HTERT RPE-1 (cell line): Measurements from ENCODE around the gene ZSCAN31.
"Not testable (repeated sequence)": the region's sequence is repeated elsewhere in the genome, so short reads cannot be mapped to it uniquely, and the experiment has no call there.

ENCODE experiments used
- in situ Hi-C: fragments of 300-500 bp; cut with MboI; formaldehyde crosslinking; loops from 4 replicates; pipeline ENCODE4 v1.14.3; 2020; ENCODE audit warnings: low sequenced_read_pairs

Gene ZSCAN31

GRCh38 chr6:28335564-28336283 lies at the start of gene ZSCAN31:
Gene ZSCAN31 (minus strand): TSS chr6:28336148. CDS start chr6:28329683, 6,465 bp downstream.
- in situ Hi-C loops = no loop called here

GRCh38 chr6:28384143-28384533 lies 48.2 kb upstream of the ZSCAN31 start:
- in situ Hi-C loops = no loop called here

- in situ Hi-C loops = no loop called here
These were observed 47.5 kb upstream of the ZSCAN31 start for GRCh38 chr6:28383235-28384142.

- in situ Hi-C loops = no loop called here
These were observed 44.4 kb upstream of the ZSCAN31 start for GRCh38 chr6:28380381-28380780.

- in situ Hi-C loops = no loop called here
These were observed 42.7 kb upstream of the ZSCAN31 start for GRCh38 chr6:28378644-28379043.

GRCh38 chr6:28377879-28378278 lies 41.9 kb upstream of the ZSCAN31 start:
- in situ Hi-C loops = no loop called here

GRCh38 chr6:28373925-28374324 lies 38.0 kb upstream of the ZSCAN31 start:
- in situ Hi-C loops = no loop called here

- in situ Hi-C loops = no loop called here
These were observed 35.9 kb upstream of the ZSCAN31 start for GRCh38 chr6:28371706-28372451.

- in situ Hi-C loops = no loop called here
These were observed 35.3 kb upstream of the ZSCAN31 start for GRCh38 chr6:28371280-28371679.

GRCh38 chr6:28370440-28370839 lies 34.5 kb upstream of the ZSCAN31 start:
- in situ Hi-C loops = no loop called here

- in situ Hi-C loops = no loop called here
These were observed 33.5 kb upstream of the ZSCAN31 start for GRCh38 chr6:28369463-28369862.

- in situ Hi-C loops = no loop called here
These were observed 32.6 kb upstream of the ZSCAN31 start for GRCh38 chr6:28368522-28368921.

GRCh38 chr6:28365590-28365989 lies 29.6 kb upstream of the ZSCAN31 start:
- in situ Hi-C loops = not testable (repeated sequence)

- in situ Hi-C loops = no loop called here
These were observed 25.0 kb upstream of the ZSCAN31 start for GRCh38 chr6:28360961-28361360.

GRCh38 chr6:28359562-28359961 lies 23.6 kb upstream of the ZSCAN31 start:
- in situ Hi-C loops = not testable (repeated sequence)

- in situ Hi-C loops = no loop called here
These were observed 21.1 kb upstream of the ZSCAN31 start for GRCh38 chr6:28357036-28357435.

GRCh38 chr6:28356666-28357020 lies 20.7 kb upstream of the ZSCAN31 start:
- in situ Hi-C loops = no loop called here

GRCh38 chr6:28355743-28356665 lies 20.1 kb upstream of the ZSCAN31 start:
- in situ Hi-C loops = no loop called here

- in situ Hi-C loops = no loop called here
These were observed 19.0 kb upstream of the ZSCAN31 start for GRCh38 chr6:28354688-28355554.
